ENCODE results near the gene NANP.

NANP gene

DNA sequence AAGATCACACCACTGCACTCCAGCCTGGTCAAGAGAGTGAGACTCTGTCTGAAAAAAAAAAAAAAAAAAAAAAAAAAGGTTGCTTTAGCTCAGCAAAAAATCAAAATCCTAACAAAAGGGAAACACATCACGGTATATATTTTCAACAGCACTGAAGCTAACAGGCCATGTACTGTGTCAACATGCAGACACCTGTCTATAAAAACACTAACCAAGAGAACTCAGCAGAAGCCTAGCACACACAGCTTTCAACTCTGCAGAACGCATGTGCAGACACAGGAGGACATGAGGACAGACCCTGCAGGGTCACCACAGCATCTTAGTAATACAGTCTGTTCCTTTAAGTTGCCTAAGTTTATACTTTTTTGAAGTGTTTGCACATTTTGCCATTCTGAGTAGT, 52.0 kb downstream of the NANP start:
- DNase-seq (ENCODE audit: low read depth in 2 of 2): no peak

DNA sequence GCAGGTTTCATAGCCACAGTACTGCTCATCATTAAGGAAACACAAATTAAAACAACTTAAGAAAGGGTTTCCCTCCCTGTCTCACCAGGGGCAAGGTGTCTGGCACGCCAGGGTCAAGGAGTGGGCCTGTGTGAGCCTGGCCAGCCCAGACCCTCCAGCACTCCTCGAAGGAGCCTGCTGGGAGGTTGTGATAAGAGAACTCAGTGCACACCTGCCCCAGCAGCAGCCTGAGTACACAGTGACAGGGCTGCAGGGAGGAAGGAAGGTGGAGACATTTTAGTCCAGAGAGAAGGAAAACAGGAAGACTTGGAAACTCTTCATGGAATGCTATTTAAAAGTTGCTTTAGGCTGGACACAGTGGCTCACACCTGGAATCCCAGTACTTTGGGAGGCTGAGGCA, 52.6 kb downstream of the NANP start:
- no peak for DNase-seq (ENCODE audit: low read depth in 2 of 2)

DNA sequence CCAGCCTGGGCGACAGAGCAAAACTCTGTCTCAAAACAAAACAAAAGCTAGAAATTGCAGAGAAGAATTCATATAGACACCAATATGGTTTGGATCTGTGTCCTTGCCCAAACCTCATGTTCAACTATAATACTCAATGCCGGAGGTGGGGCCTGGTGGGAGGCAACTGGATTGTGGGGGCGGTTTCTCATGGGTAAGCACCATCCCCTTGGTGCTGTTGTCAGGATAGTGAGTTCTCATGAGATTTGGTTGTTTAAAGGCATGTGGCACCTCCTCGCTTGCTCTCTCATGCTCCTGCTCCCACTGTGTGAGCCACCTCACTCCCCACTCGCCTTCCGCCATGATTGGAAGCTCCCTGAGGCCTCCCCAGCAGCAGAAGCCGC, 53.7 kb downstream of the NANP start:
- DNase-seq (ENCODE audit: low read depth in 2 of 2): no peak

DNA sequence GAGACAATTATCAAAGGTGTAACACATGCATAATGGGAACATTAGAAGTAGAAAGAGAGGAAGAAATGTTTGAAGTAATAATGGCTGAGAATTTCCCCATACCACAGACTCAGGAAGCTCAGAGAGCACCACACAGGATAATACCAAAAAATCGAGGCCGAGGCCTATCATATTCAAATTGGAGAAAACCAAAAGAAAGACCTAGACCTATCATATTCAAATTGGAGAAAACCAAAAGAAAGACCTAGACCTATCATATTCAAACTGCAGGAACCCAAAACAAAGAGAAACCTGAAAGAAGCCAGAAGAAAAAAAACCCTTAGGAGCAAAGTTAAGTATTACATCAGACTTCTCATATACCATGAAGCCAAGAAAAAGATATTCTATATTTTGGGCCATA, 56.5 kb downstream of the NANP start:
- no peak for DNase-seq (ENCODE audit: low read depth in 2 of 2)

DNA sequence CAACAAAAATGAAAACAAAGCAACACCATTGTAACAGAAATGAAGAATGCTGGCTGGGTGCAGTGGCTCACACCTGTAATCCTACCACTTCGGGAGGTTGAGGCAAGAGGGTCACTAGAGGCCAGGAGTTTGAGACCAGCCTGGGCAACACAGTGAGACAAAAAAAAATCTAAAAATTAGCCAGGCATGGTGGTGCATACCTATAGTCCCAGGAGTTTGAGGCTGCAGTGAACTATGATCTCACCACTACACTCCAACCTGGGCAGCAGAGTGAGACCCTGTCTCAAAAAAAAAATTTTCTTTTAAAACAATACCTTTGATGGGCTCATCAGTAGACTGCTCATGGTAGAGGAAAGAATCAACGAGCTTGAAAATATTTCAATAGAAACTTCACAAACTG, 57.0 kb downstream of the NANP start:
- no peak for DNase-seq (ENCODE audit: low read depth in 2 of 2)

DNA sequence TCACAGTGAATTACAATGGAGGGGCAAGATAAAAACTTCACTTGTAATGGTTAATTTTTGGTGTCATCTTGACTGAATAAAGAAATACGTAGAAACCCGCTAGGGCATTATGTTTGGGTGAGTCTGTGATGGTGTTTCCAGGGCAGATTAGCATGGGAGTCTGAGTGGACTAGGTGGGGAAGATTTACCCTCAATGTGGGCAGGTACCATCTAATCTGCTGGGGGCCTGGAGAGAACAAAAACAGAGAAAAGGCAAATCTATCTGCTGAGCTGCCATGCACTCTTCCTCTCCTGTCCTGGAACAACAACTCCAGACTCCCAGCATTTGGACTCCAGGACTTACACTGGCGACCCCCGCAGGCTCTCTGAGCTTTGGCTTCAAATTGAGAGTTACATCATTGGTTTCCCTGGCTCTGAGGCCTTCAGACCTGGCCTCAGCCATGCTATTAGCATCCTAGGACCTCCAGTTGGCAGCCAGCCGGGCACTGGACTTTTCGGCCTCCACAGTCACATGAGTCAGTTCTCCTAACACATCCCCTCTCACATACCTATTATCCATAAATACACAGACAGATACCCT, 58.1 kb downstream of the NANP start:
- DNase-seq (ENCODE audit: low read depth in 2 of 2): no peak

DNA sequence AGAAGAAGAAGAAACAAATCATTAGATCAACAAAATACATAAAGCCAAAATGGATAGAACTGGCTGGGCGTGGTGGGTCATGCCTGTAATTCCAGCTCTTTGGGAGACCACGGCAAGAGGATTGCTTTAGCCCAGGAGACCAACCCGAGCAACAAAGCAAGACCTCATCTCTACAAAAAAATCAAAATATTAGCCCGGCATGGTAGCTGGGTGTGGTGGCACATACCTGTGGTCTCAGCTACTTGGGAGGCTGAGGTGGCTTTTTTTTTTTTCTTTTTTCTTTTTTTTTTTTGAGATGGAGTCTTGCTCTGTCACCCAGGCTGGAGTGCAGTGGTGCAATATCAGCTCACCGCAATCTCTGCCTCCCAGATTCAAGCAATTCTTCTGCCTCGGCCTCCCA, 59.9 kb downstream of the NANP start:
- no peak for DNase-seq (ENCODE audit: low read depth in 2 of 2)

DNA sequence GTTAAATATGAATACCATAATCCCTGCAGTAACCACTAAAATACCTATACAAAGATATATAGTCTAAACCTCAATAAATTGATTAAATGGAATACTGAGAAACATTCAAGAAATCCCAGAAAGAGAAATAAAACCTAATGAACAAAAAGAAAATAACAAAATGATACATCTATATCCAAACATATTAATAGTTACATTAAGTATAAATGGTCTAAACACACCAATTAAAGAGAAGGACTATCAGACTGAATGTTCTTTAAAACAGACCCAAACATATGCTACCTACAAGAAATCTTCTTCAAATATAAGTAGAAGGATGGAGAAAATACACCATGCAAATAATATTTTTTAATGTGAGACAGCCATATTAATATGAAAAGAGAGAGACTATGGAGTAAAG, 60.5 kb downstream of the NANP start:
- DNase-seq (ENCODE audit: low read depth in 2 of 2): no peak

Data from stimulated activated CD4-positive, alpha-beta T cell treated with anti-CD3 and anti-CD28 coated beads, Interleukin-12 subunit alpha, Interleukin-12 subunit beta, amount 100 ng/mL, for 24 hours (primary cell).